ENCODE results near the gene GDF10. TPM values are rescaled to one million over a fixed set of nuclear protein-coding genes. Genes with fewer than 3 reads are reported as not detected.

The GDF10 gene
- total RNA-seq, 1 donor from 2014 or later = 14.5 TPM

DNA sequence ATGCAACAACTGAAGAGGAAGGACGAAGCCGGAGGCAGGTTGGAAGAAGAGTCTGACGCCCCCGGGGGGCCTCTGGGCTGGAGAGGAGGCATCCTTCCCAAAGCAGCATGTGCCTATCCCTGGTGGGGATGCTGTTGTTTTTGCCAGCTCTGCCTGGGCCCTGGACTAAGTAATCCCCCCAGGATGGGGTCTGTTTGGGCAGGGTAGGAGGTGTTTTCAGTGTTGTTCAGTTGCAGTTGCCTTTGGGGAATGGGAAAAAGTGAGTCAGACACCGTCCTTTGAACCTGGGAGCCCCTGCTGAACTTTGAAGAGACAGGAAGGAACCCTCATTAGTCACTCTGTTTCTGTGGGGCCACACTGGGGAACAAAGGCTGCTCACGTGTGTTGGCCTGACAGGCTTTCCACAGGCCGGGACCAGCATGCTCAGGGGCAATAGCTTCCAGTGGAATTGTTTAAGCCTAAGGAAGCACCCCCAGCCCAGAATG is 35.2 kb upstream of the GDF10 start:
- no peaks in the 10 kb centered on the region for H3K4me1 ChIP-seq
- TF ChIP-seq, protein P1, sequence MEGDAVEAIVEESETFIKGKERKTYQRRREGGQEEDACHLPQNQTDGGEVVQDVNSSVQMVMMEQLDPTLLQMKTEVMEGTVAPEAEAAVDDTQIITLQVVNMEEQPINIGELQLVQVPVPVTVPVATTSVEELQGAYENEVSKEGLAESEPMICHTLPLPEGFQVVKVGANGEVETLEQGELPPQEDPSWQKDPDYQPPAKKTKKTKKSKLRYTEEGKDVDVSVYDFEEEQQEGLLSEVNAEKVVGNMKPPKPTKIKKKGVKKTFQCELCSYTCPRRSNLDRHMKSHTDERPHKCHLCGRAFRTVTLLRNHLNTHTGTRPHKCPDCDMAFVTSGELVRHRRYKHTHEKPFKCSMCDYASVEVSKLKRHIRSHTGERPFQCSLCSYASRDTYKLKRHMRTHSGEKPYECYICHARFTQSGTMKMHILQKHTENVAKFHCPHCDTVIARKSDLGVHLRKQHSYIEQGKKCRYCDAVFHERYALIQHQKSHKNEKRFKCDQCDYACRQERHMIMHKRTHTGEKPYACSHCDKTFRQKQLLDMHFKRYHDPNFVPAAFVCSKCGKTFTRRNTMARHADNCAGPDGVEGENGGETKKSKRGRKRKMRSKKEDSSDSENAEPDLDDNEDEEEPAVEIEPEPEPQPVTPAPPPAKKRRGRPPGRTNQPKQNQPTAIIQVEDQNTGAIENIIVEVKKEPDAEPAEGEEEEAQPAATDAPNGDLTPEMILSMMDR (IDR thresholded peaks at IDR 0.05) = no peak
- H3K9me3 ChIP-seq = no peaks in the 10 kb centered on the region
- no peaks in the 10 kb centered on the region for H3K36me3 ChIP-seq
- ATAC-seq = no peak
- no peak overlapping the region for H3K4me3 ChIP-seq
- intact Hi-C loops (cut with DNase I) = no loop called here
- H3K27me3 ChIP-seq (ENCODE audit: low read depth) = no peaks in the 10 kb centered on the region
- no peak overlapping the region for H3K27ac ChIP-seq
- no peak for DNase-seq

DNA sequence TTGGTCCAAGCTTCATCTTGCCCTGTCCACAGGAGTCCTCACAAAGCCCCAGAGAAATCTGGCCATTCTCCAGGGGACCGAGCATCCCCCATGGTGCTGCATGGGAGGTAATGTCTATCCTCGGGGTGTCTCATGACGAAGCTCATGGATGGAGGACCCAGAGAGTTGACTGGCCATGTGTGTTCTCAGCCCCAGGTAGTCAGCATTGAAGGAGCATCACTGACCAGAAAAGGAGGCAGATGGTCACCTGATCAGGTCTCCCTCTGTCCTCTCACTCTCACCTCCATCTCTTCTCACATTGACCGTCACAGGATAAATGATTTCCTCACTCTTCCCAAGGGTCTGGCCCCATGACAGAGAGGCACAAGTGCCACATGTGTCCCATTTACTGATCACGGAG is 33.4 kb upstream of the GDF10 start:
- no peaks in the 10 kb centered on the region for H3K36me3 ChIP-seq
- TF ChIP-seq, protein P1 (IDR thresholded peaks at IDR 0.05) = no peak
- ATAC-seq (no peak), DNase-seq (no peak)
- H3K4me3 ChIP-seq = no peak overlapping the region
- intact Hi-C loops (cut with DNase I) = no loop called here
- no peak overlapping the region for H3K27ac ChIP-seq
- no peaks in the 10 kb centered on the region for H3K27me3 ChIP-seq (ENCODE audit: low read depth)
- no peaks in the 10 kb centered on the region for H3K4me1 ChIP-seq
- H3K9me3 ChIP-seq = no peaks in the 10 kb centered on the region

DNA sequence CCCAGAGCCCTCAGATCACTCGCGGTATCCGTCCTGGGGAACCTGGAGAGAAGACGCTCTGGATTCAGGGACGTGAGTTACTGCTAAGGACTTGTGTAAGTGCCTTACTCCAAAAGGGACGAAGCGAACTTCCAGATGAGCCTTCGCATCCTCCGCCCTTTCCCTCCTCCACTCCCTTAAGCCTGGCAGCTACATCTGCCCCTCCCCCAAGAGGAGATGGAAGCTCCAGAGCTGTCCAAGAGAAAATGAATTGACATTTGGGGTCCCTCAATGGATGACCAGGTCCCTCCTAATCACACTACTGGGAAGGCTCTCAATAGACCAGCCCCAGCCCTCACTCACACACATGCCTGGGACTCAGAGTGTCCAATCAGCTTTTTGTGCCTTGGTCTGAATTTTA is 31.3 kb upstream of the GDF10 start:
- Histone ChIP-seq H3K4me1 (no peaks in the 10 kb centered on the region), H3K9me3 (peaks cover 15% of the 10 kb centered on the region), H3K27ac (no peak overlapping the region), H3K36me3 (no peaks in the 10 kb centered on the region), H3K4me3 (no peak overlapping the region), H3K27me3 (ENCODE audit: low read depth) (no peaks in the 10 kb centered on the region)
- TF ChIP-seq, protein P1 (IDR thresholded peaks at IDR 0.05) = no peak
- intact Hi-C loops (cut with DNase I) = no loop called here
- DNase-seq = no peak
- no peak for ATAC-seq

DNA sequence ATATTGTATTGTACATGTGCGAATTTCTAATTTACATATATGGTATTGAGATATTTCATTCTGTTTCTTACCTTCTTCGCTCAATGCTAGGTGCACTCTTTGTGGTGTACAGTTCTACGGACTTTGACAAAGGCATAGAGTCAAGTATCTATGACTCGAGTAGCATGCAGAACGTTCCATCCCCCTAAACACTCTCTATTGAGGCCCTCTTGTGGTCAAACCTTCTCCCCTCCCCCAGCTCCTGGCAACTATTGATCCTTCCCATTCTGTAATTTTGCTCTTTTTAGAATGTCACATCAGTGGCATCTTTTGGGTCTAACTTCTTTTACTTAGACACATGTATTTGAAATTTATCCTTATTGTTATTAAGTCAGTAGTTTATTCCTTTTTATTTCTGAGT is 30.7 kb upstream of the GDF10 start:
- no peaks in the 10 kb centered on the region for H3K27me3 ChIP-seq (ENCODE audit: low read depth)
- no peak overlapping the region for H3K27ac ChIP-seq
- TF ChIP-seq, protein P1 (IDR thresholded peaks at IDR 0.05) = no peak
- intact Hi-C loops (cut with DNase I) = no loop called here
- no peak for ATAC-seq
- peaks cover 15% of the 10 kb centered on the region for H3K9me3 ChIP-seq
- no peaks in the 10 kb centered on the region for H3K4me1 ChIP-seq
- H3K4me3 ChIP-seq = no peak overlapping the region
- DNase-seq = no peak
- H3K36me3 ChIP-seq = no peaks in the 10 kb centered on the region

DNA sequence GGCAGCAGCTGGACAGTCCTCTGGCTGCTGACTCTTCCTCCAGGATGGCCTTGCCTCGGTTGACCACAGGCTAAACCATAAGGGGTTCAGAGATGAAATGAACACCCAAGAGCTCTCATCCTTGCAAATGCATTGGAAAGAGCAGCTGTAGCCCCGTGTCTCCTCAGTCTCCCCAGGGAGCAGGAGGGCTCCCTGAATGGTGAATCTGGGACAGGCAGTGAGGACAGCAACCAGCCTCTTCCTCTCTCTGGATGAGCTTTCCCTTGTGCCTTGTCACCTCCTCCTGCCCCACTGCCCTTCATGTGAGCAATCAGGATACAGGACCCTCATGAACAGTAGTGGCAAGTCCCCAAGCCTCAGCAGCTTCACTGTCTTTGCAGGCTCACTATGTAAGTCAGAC is 23.9 kb upstream of the GDF10 start:
- TF ChIP-seq, protein P1 (IDR thresholded peaks at IDR 0.05) = no peak
- no peak overlapping the region for H3K27ac ChIP-seq
- ATAC-seq (no peak), DNase-seq (no peak)
- no peaks in the 10 kb centered on the region for H3K4me1 ChIP-seq
- no peaks in the 10 kb centered on the region for H3K36me3 ChIP-seq
- H3K4me3 ChIP-seq = no peak overlapping the region
- intact Hi-C loops (cut with DNase I) = no loop called here
- no peaks in the 10 kb centered on the region for H3K27me3 ChIP-seq (ENCODE audit: low read depth)
- peaks cover 15% of the 10 kb centered on the region for H3K9me3 ChIP-seq

Data from lower lobe of right lung (tissue), 2 donors.